ENCODE measurements around the gene KLHL21. TPM values are rescaled to one million over a fixed set of nuclear protein-coding genes. Genes with fewer than 3 reads are reported as not detected.

Gene KLHL21
- total and polyA plus RNA-seq, 4 donors, result 8.7 to 30.4 (median 16.6) TPM

DNA sequence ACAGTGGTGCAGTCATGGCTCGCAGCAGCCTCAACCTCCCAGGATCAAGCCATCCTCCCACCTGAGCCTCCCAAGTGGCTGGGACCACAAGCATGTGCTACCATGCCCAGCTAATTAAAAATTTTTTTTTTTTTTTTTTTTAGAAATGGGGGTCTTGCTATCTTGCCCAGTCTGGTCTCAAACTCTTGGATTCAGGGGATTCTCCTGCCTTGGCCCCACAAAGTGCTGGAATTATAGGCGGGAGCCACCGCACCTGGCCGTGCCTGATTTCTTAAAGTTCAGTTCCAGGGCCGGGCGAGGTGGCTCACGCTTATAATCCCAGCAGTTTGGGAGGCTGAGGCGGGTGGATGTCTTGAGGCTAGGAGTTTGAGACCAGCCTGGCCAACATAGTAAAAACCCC is 28.4 kb upstream of the KLHL21 start:
- Histone ChIP-seq H3K9me3 (ENCODE audit: control insufficient read depth in 4 of 4, low read length in 3 of 4) (no peaks in the 10 kb centered on the region), H3K4me1 (ENCODE audit: control insufficient read depth in 4 of 4, insufficient read depth in 4 of 4, low read length in 3 of 4) (peaks cover 0 to 11% (median 5%) of the 10 kb centered on the region in 4 donors), H3K27ac (ENCODE audit: low read depth in 1 of 2, low read length in 2 of 2) (no peak overlapping the region), H3K9ac (ENCODE audit: low read depth in 1 of 2, low read length in 2 of 2) (no peak overlapping the region), H3K4me3 (ENCODE audit: low read depth in 1 of 3, low read length in 3 of 3) (no peak overlapping the region), H3K27me3 (ENCODE audit: control insufficient read depth in 4 of 4, insufficient read depth in 4 of 4, low read length in 3 of 4) (no peaks in the 10 kb centered on the region), H3K36me3 (ENCODE audit: control insufficient read depth in 4 of 4, insufficient read depth in 3 of 4, low read depth in 1 of 4, low read length in 3 of 4) (peaks cover 6 to 50% (median 30%) of the 10 kb centered on the region in 4 donors)
- TF ChIP-seq FOXA2 (IDR thresholded peaks at IDR 0.05), result no peak
- no peak for TF ChIP-seq EGR1 (IDR thresholded peaks at IDR 0.05; ENCODE audit: low read depth in 2 of 2)
- TF ChIP-seq, protein P1, sequence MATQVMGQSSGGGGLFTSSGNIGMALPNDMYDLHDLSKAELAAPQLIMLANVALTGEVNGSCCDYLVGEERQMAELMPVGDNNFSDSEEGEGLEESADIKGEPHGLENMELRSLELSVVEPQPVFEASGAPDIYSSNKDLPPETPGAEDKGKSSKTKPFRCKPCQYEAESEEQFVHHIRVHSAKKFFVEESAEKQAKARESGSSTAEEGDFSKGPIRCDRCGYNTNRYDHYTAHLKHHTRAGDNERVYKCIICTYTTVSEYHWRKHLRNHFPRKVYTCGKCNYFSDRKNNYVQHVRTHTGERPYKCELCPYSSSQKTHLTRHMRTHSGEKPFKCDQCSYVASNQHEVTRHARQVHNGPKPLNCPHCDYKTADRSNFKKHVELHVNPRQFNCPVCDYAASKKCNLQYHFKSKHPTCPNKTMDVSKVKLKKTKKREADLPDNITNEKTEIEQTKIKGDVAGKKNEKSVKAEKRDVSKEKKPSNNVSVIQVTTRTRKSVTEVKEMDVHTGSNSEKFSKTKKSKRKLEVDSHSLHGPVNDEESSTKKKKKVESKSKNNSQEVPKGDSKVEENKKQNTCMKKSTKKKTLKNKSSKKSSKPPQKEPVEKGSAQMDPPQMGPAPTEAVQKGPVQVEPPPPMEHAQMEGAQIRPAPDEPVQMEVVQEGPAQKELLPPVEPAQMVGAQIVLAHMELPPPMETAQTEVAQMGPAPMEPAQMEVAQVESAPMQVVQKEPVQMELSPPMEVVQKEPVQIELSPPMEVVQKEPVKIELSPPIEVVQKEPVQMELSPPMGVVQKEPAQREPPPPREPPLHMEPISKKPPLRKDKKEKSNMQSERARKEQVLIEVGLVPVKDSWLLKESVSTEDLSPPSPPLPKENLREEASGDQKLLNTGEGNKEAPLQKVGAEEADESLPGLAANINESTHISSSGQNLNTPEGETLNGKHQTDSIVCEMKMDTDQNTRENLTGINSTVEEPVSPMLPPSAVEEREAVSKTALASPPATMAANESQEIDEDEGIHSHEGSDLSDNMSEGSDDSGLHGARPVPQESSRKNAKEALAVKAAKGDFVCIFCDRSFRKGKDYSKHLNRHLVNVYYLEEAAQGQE (IDR thresholded peaks at IDR 0.05), result no peak
- TF ChIP-seq HNF4A (conservative IDR thresholded peaks at IDR 0.05), result no peak
- TF ChIP-seq YY1 (IDR thresholded peaks at IDR 0.05), result no peak
- TF ChIP-seq, protein P2, sequence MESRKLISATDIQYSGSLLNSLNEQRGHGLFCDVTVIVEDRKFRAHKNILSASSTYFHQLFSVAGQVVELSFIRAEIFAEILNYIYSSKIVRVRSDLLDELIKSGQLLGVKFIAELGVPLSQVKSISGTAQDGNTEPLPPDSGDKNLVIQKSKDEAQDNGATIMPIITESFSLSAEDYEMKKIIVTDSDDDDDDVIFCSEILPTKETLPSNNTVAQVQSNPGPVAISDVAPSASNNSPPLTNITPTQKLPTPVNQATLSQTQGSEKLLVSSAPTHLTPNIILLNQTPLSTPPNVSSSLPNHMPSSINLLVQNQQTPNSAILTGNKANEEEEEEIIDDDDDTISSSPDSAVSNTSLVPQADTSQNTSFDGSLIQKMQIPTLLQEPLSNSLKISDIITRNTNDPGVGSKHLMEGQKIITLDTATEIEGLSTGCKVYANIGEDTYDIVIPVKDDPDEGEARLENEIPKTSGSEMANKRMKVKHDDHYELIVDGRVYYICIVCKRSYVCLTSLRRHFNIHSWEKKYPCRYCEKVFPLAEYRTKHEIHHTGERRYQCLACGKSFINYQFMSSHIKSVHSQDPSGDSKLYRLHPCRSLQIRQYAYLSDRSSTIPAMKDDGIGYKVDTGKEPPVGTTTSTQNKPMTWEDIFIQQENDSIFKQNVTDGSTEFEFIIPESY (IDR thresholded peaks at IDR 0.05), result no peak
- no peak for TF ChIP-seq GABPA (IDR thresholded peaks at IDR 0.05 in 1 of 2, conservative IDR thresholded peaks at IDR 0.05 in 1 of 2)
- TF ChIP-seq, protein P3, sequence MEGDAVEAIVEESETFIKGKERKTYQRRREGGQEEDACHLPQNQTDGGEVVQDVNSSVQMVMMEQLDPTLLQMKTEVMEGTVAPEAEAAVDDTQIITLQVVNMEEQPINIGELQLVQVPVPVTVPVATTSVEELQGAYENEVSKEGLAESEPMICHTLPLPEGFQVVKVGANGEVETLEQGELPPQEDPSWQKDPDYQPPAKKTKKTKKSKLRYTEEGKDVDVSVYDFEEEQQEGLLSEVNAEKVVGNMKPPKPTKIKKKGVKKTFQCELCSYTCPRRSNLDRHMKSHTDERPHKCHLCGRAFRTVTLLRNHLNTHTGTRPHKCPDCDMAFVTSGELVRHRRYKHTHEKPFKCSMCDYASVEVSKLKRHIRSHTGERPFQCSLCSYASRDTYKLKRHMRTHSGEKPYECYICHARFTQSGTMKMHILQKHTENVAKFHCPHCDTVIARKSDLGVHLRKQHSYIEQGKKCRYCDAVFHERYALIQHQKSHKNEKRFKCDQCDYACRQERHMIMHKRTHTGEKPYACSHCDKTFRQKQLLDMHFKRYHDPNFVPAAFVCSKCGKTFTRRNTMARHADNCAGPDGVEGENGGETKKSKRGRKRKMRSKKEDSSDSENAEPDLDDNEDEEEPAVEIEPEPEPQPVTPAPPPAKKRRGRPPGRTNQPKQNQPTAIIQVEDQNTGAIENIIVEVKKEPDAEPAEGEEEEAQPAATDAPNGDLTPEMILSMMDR (IDR thresholded peaks at IDR 0.05; ENCODE audit: low read depth, low read length, missing input control), result no peak
- WGBS, result 98% methylated on average over 8 of the region's 8 CpGs
- DNase-seq (ENCODE audit: low spot score), result no peak

DNA sequence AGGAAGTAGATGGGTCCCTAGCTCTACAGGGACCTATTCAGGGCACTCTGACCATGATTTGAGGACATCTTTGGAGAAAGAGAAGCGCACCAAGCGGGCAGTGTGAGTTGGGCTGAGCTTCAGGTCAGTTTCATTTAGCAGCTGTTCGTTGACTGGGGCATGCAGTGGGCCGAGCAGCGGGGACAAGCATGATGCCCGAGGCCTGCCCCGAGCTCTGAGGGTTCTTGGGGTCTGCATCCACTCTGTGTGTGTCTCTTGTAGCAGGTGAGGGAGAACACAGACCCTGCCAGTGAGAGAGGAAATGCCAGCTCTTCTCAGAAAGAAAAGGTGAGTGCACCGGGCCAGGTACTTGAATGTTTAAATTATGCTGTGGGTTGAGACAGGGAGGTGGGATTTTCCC is 27.4 kb upstream of the KLHL21 start:
- TF ChIP-seq RXRA (IDR thresholded peaks at IDR 0.05), result no peak
- no peak for TF ChIP-seq FOXA2 (IDR thresholded peaks at IDR 0.05)
- TF ChIP-seq SP1 (IDR thresholded peaks at IDR 0.05), result no peak
- no peak for TF ChIP-seq NR2F2 (IDR thresholded peaks at IDR 0.05)
- H3K36me3 ChIP-seq (ENCODE audit: control insufficient read depth in 4 of 4, insufficient read depth in 3 of 4, low read depth in 1 of 4, low read length in 3 of 4), result peaks cover 6 to 44% (median 24%) of the 10 kb centered on the region in 4 donors
- no peaks in the 10 kb centered on the region for H3K27me3 ChIP-seq (ENCODE audit: control insufficient read depth in 4 of 4, insufficient read depth in 4 of 4, low read length in 3 of 4)
- no peak for DNase-seq (ENCODE audit: low spot score)
- H3K9me3 ChIP-seq (ENCODE audit: control insufficient read depth in 4 of 4, low read length in 3 of 4), result no peaks in the 10 kb centered on the region
- no peak overlapping the region for H3K9ac ChIP-seq (ENCODE audit: low read depth in 1 of 2, low read length in 2 of 2)
- no peak overlapping the region for H3K4me3 ChIP-seq (ENCODE audit: low read depth in 1 of 3, low read length in 3 of 3)
- 93% methylated on average over 8 of the region's 8 CpGs for WGBS
- H3K4me1 ChIP-seq (ENCODE audit: control insufficient read depth in 4 of 4, insufficient read depth in 4 of 4, low read length in 3 of 4), result peaks cover 0 to 15% (median 9%) of the 10 kb centered on the region in 4 donors
- H3K27ac ChIP-seq (ENCODE audit: low read depth in 1 of 2, low read length in 2 of 2), result no peak overlapping the region
